HepG2 (cell line): Measurements from ENCODE around the gene WDR47. TPM values are rescaled to one million over a fixed set of nuclear protein-coding genes. Genes with fewer than 3 reads are reported as not detected.
A peak's percentile ranks its signal among the peaks of the same experiment; 100 is the strongest.

Experiments used
- ATF7-NPFF ChIP-seq: sonication (generic); formaldehyde crosslinking; IDR thresholded peaks from 2 replicates; pipeline ENCODE4 v1.8.1; 2023; ENCODE audit warnings: mild to moderate bottlenecking, low read depth, missing genetic modification reagents, moderate library complexity
- CCAR2 ChIP-seq: fragments of 200-400 bp; formaldehyde crosslinking; optimal IDR thresholded peaks from 2 replicates; pipeline ENCODE3; 2018; ENCODE audit warnings: low read depth, mild to moderate bottlenecking, low read length, moderate library complexity
- GZF1 ChIP-seq: sonication (generic); formaldehyde crosslinking; IDR thresholded peaks from 2 replicates; pipeline ENCODE4 v1.5.1; 2020; ENCODE audit warnings: mild to moderate bottlenecking, missing genetic modification reagents
- KAT2B ChIP-seq: fragments of 150-350 bp; IDR thresholded peaks from 2 replicates; pipeline ENCODE4 v1.6.1; 2014; ENCODE audit warnings: low read depth, low read length, borderline replicate concordance
- KMT2A ChIP-seq: sonication (generic); formaldehyde crosslinking; IDR thresholded peaks from 2 replicates; pipeline ENCODE4 v1.4.0; 2020; ENCODE audit warnings: missing genetic modification reagents
- SAFB2 ChIP-seq: sonication (generic); formaldehyde crosslinking; IDR thresholded peaks from 2 replicates; pipeline ENCODE4 v1.5.1; 2020; ENCODE audit warnings: missing genetic modification reagents, low read depth, mild to moderate bottlenecking, borderline replicate concordance
- TBP ChIP-seq: sonication (generic); formaldehyde crosslinking; IDR thresholded peaks from 2 replicates; pipeline ENCODE4 v1.5.0; 2020; ENCODE audit warnings: missing genetic modification reagents
- ZFP36L2 ChIP-seq: sonication (generic); formaldehyde crosslinking; IDR thresholded peaks from 2 replicates; pipeline ENCODE4 v1.4.0; 2020; ENCODE audit warnings: missing genetic modification reagents
- ZFP82 ChIP-seq: sonication (generic); formaldehyde crosslinking; IDR thresholded peaks from 2 replicates; pipeline ENCODE4 v1.5.1; 2020; ENCODE audit warnings: mild to moderate bottlenecking, missing genetic modification reagents, borderline replicate concordance
- ZFYVE20 ChIP-seq: sonication (generic); formaldehyde crosslinking; IDR thresholded peaks from 2 replicates; pipeline ENCODE4 v1.8.0; 2023; ENCODE audit warnings: low read depth, mild to moderate bottlenecking, moderate library complexity, missing genetic modification reagents, borderline replicate concordance
- ZNF441 ChIP-seq: sonication (generic); formaldehyde crosslinking; IDR thresholded peaks from 2 replicates; pipeline ENCODE4 v1.7.0; 2021; ENCODE audit warnings: missing genetic modification reagents, borderline replicate concordance
- ZNF562 ChIP-seq: sonication (generic); formaldehyde crosslinking; IDR thresholded peaks from 2 replicates; pipeline ENCODE4 v1.8.0; 2022; ENCODE audit warnings: missing genetic modification reagents, borderline replicate concordance
- ZNF660 ChIP-seq: sonication (generic); formaldehyde crosslinking; IDR thresholded peaks from 2 replicates; pipeline ENCODE4 v1.5.1; 2020; ENCODE audit warnings: mild to moderate bottlenecking, low read depth, missing genetic modification reagents, borderline replicate concordance
- polyA plus RNA-seq, 8 experiments: library from polyadenylated mRNA; depleted of rRNA in 3 of 8; stranded (reverse) in 7 of 8; unstranded in 1 of 8; fragments of >200 nt; fragmentation: Illumina TruSeq in 4 of 8; extraction: Trizol in 4 of 8; gene quantifications; 2 replicates each; pipeline versions ENCODE4 v1.2.1 to v1.2.3, GENCODE V29; 2011 to 2016; ENCODE audit warnings: low read depth in 4 of 8, missing spikeins in 1 of 8, mixed read lengths in 1 of 8; ENCODE audit not compliant: insufficient read depth in 1 of 8
- total RNA-seq, 5 experiments: library from RNA; depleted of rRNA; stranded (reverse); fragments of >200 nt; fragmentation: Illumina TruSeq; extraction: Trizol; gene quantifications; 2 replicates each; pipeline ENCODE4 v1.2.3, GENCODE V29; 2016; ENCODE audit warnings: low read depth in 1 of 5
- TF ChIP-seq, protein P1 (sequence below): sonication (generic); formaldehyde crosslinking; IDR thresholded peaks from 2 replicates; pipeline ENCODE4 v1.5.1; 2020; ENCODE audit warnings: mild to moderate bottlenecking, missing genetic modification reagents, borderline replicate concordance
- TF ChIP-seq, protein P2 (sequence below): sonication (generic); formaldehyde crosslinking; IDR thresholded peaks from 2 replicates; pipeline ENCODE4 v1.4.0; 2020; ENCODE audit warnings: missing genetic modification reagents, borderline replicate concordance
- TF ChIP-seq, protein P3 (sequence below): IDR thresholded peaks from 2 replicates; pipeline ENCODE4 v1.6.1; 2016; ENCODE audit warnings: missing compliant biosample characterization, missing genetic modification reagents, borderline replicate concordance
- TF ChIP-seq, protein P4 (sequence below): IDR thresholded peaks from 2 replicates; pipeline ENCODE4 v1.6.1; 2018; ENCODE audit warnings: missing genetic modification reagents, mild to moderate bottlenecking, missing compliant biosample characterization

The WDR47 gene
- total and polyA plus RNA-seq, 2 of the 13 experiments (the other 11 are each of a cell fraction or from before 2014, with no cell fraction given) = 4.3 to 5.9 TPM

DNA sequence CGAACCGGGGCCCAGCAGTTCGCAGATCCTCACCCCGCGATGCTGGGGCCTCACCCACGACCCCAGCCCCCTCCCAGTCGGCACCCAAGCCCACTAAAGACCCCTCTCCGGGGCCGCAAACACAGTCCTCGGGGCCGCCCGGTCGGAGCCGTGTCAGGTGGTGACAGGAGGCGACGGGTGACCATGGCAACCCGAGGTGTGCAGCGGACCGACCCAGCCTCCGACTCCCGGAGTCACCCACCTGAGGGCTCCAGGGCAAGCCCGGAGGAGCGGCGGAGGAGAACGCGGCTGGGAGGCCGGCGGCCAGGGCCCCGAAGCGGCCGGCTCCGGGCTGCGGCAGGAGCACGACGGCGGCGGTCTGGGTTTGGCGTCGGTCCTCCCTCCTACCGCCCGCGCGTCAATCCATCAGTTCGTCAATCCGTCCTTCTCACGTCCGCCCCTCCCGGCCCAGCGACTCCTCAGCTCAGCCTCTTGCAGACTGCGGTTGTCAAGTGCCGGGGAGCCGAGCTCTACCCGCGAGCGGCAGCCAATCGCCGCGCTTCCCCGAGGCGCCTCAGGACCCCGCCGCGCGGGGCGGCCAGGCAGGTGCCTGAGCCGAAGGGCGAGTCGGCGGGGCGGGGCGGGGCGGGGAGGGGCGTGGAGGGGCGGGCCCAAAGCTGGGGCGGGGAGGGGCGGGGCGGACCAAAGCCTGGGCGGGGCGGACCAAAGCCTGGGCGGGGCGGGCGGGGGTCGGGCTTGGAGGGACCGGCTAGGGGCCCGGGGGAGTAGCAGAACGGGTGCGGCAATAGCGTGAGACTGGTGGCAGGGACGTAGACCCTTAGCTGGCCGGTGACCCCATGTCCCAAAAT is at the start of gene WDR47 (continued):
- TF ChIP-seq, protein P1, sequence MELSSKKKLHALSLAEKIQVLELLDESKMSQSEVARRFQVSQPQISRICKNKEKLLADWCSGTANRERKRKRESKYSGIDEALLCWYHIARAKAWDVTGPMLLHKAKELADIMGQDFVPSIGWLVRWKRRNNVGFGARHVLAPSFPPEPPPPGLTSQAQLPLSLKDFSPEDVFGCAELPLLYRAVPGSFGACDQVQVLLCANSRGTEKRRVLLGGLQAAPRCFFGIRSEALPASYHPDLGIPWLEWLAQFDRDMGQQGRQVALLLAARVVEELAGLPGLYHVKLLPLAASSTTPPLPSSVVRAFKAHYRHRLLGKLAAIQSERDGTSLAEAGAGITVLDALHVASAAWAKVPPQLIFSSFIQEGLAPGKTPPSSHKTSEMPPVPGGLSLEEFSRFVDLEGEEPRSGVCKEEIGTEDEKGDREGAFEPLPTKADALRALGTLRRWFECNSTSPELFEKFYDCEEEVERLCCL (CRISPR knock-in tag) = no peak
- no peak for TF ChIP-seq ZFYVE20 (CRISPR knock-in tag)
- peak; percentile 82 for TF ChIP-seq KMT2A (CRISPR knock-in tag)
- no peak for TF ChIP-seq ZFP82
- TF ChIP-seq, protein P2, sequence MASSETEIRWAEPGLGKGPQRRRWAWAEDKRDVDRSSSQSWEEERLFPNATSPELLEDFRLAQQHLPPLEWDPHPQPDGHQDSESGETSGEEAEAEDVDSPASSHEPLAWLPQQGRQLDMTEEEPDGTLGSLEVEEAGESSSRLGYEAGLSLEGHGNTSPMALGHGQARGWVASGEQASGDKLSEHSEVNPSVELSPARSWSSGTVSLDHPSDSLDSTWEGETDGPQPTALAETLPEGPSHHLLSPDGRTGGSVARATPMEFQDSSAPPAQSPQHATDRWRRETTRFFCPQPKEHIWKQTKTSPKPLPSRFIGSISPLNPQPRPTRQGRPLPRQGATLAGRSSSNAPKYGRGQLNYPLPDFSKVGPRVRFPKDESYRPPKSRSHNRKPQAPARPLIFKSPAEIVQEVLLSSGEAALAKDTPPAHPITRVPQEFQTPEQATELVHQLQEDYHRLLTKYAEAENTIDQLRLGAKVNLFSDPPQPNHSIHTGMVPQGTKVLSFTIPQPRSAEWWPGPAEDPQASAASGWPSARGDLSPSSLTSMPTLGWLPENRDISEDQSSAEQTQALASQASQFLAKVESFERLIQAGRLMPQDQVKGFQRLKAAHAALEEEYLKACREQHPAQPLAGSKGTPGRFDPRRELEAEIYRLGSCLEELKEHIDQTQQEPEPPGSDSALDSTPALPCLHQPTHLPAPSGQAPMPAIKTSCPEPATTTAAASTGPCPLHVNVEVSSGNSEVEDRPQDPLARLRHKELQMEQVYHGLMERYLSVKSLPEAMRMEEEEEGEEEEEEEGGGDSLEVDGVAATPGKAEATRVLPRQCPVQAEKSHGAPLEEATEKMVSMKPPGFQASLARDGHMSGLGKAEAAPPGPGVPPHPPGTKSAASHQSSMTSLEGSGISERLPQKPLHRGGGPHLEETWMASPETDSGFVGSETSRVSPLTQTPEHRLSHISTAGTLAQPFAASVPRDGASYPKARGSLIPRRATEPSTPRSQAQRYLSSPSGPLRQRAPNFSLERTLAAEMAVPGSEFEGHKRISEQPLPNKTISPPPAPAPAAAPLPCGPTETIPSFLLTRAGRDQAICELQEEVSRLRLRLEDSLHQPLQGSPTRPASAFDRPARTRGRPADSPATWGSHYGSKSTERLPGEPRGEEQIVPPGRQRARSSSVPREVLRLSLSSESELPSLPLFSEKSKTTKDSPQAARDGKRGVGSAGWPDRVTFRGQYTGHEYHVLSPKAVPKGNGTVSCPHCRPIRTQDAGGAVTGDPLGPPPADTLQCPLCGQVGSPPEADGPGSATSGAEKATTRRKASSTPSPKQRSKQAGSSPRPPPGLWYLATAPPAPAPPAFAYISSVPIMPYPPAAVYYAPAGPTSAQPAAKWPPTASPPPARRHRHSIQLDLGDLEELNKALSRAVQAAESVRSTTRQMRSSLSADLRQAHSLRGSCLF (CRISPR knock-in tag) = no peak
- TF ChIP-seq GZF1 (CRISPR knock-in tag) = no peak
- TF ChIP-seq ZFP36L2 (CRISPR knock-in tag) = no peak
- TF ChIP-seq ZNF441 (CRISPR knock-in tag) = peak; percentile 51; the same call in 1 of the 2 replicates
- TF ChIP-seq ZNF660 (CRISPR knock-in tag) = no peak
- TF ChIP-seq TBP (CRISPR knock-in tag) = no peak
- TF ChIP-seq KAT2B = no peak
- no peak for TF ChIP-seq ZNF562 (CRISPR knock-in tag)
- TF ChIP-seq ATF7-NPFF = peak; percentile 50
- 0 out of 2 replicates have a peak, but pooled peaks have one; percentile 56 for TF ChIP-seq SAFB2 (CRISPR knock-in tag)
- TF ChIP-seq CCAR2 = no peak
- TF ChIP-seq, protein P3, sequence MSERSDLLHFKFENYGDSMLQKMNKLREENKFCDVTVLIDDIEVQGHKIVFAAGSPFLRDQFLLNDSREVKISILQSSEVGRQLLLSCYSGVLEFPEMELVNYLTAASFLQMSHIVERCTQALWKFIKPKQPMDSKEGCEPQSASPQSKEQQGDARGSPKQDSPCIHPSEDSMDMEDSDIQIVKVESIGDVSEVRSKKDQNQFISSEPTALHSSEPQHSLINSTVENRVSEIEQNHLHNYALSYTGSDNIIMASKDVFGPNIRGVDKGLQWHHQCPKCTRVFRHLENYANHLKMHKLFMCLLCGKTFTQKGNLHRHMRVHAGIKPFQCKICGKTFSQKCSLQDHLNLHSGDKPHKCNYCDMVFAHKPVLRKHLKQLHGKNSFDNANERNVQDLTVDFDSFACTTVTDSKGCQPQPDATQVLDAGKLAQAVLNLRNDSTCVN (CRISPR knock-in tag) = peak; percentile 28; the same call in 1 of the 2 replicates
- TF ChIP-seq, protein P4, sequence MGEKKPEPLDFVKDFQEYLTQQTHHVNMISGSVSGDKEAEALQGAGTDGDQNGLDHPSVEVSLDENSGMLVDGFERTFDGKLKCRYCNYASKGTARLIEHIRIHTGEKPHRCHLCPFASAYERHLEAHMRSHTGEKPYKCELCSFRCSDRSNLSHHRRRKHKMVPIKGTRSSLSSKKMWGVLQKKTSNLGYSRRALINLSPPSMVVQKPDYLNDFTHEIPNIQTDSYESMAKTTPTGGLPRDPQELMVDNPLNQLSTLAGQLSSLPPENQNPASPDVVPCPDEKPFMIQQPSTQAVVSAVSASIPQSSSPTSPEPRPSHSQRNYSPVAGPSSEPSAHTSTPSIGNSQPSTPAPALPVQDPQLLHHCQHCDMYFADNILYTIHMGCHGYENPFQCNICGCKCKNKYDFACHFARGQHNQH (CRISPR knock-in tag) = peak; percentile 43; the same call in 1 of the 2 replicates
